GM23338 (cell line): ENCODE measurements around the gene NCKAP5. TPM values are rescaled to one million over a fixed set of nuclear protein-coding genes. Genes with fewer than 3 reads are reported as not detected.

Experiments used
- ATAC-seq: fragments of 200-7000 bp; cut with Tn5 transposase; 3 replicates; pipeline ENCODE4 v1.9.1; 2020
- DNase-seq: peaks from one replicate; pipeline ENCODE4 v3.0.0-alpha.2; 2015; ENCODE audit warnings: low spot score
- H2AFZ ChIP-seq: fragments of 200-600 bp; sonication (generic); 2 replicates; pipeline ENCODE4 v1.8.0; 2016; ENCODE audit warnings: antibody characterized with exemption, mild to moderate bottlenecking, moderate library complexity
- H3F3A ChIP-seq: fragments of 200-600 bp; sonication (generic); replicated peaks from 2 replicates; pipeline ENCODE4 v1.8.0; 2017; ENCODE audit warnings: antibody characterized with exemption, mixed run types, low read depth
- H3K27ac ChIP-seq: fragments of 200-600 bp; sonication (generic); 2 replicates; pipeline ENCODE4 v1.6.1; 2016; ENCODE audit warnings: low read depth
- H3K27me3 ChIP-seq: fragments of 200-600 bp; sonication (generic); 2 replicates; pipeline ENCODE4 v1.8.0; 2016; ENCODE audit warnings: mild to moderate bottlenecking, mixed run types, moderate library complexity; ENCODE audit not compliant: insufficient read depth
- H3K36me3 ChIP-seq: fragments of 200-600 bp; sonication (generic); 2 replicates; pipeline ENCODE4 v1.8.0; 2016; ENCODE audit warnings: mild to moderate bottlenecking; ENCODE audit not compliant: insufficient read depth
- H3K4me1 ChIP-seq: fragments of 200-600 bp; sonication (generic); 2 replicates; pipeline ENCODE4 v1.8.0; 2016; ENCODE audit warnings: mild to moderate bottlenecking, moderate library complexity; ENCODE audit not compliant: insufficient read depth
- H3K4me2 ChIP-seq: fragments of 200-600 bp; sonication (generic); 2 replicates; pipeline ENCODE4 v1.7.1; 2017; ENCODE audit warnings: mixed run types
- H3K4me3 ChIP-seq: fragments of 200-600 bp; sonication (generic); 2 replicates; pipeline ENCODE4 v1.6.1; 2016; ENCODE audit warnings: mixed run types
- H3K79me2 ChIP-seq: fragments of 200-600 bp; sonication (generic); replicated peaks from 2 replicates; pipeline ENCODE4 v1.8.0; 2017; ENCODE audit warnings: mild to moderate bottlenecking; ENCODE audit not compliant: insufficient read depth
- H3K9me2 ChIP-seq: fragments of 200-600 bp; sonication (generic); 2 replicates; pipeline ENCODE4 v1.8.0; 2017; ENCODE audit not compliant: insufficient read depth
- H4K20me1 ChIP-seq: fragments of 200-600 bp; sonication (generic); replicated peaks from 2 replicates; pipeline ENCODE4 v1.8.0; 2017; ENCODE audit warnings: mild to moderate bottlenecking; ENCODE audit not compliant: insufficient read depth
- H3K27ac Mint-ChIP-seq: 2 replicates; pipeline ENCODE4 v1.8.0; 2020; ENCODE audit warnings: inconsistent platforms, mild to moderate bottlenecking, moderate library complexity, mixed read lengths
- H3K27me3 Mint-ChIP-seq: 3 replicates; pipeline ENCODE4 v1.8.0; 2022; ENCODE audit warnings: low read depth, mild to moderate bottlenecking, moderate library complexity, mixed read lengths, inconsistent platforms; ENCODE audit not compliant: insufficient read depth, poor library complexity
- H3K36me3 Mint-ChIP-seq: 3 replicates; pipeline ENCODE4 v1.8.0; 2021; ENCODE audit warnings: low read depth, mild to moderate bottlenecking, inconsistent platforms, moderate library complexity, mixed read lengths
- H3K4me1 Mint-ChIP-seq: 3 replicates; pipeline ENCODE4 v1.8.0; 2020; ENCODE audit warnings: mild to moderate bottlenecking, inconsistent platforms, mixed read lengths
- H3K4me3 Mint-ChIP-seq: 3 replicates; pipeline ENCODE4 v1.8.0; 2021; ENCODE audit warnings: moderate library complexity, mild to moderate bottlenecking, inconsistent platforms, mixed read lengths
- H3K9me3 Mint-ChIP-seq: 3 replicates; pipeline ENCODE4 v1.8.0; 2020; ENCODE audit warnings: moderate library complexity, mild to moderate bottlenecking, inconsistent platforms, mixed read lengths
- CREB1 ChIP-seq: fragments of 250-450 bp; sonication (Bioruptor Pico); IDR thresholded peaks from 2 replicates; pipeline ENCODE4 v1.5.0; 2020; ENCODE audit warnings: low read depth, mild to moderate bottlenecking, moderate library complexity
- EZH2 ChIP-seq: fragments of 200-600 bp; sonication (generic); IDR thresholded peaks from one replicate; pipeline ENCODE4 v1.8.0; 2017; ENCODE audit warnings: antibody characterized with exemption, mild to moderate bottlenecking, low read depth; ENCODE audit not compliant: unreplicated experiment
- EZH2phosphoT487 ChIP-seq: fragments of 200-600 bp; sonication (generic); IDR thresholded peaks from one replicate; pipeline ENCODE4 v1.8.1; 2018; ENCODE audit warnings: antibody characterized with exemption; ENCODE audit not compliant: unreplicated experiment
- JUNB ChIP-seq: IDR thresholded peaks from one replicate; pipeline ENCODE4 v1.6.1; 2016; ENCODE audit warnings: antibody characterized with exemption; ENCODE audit not compliant: unreplicated experiment
- NANOG ChIP-seq: IDR thresholded peaks from 2 replicates; pipeline ENCODE4 v1.6.1; 2016; ENCODE audit warnings: antibody characterized with exemption, borderline replicate concordance
- POLR2AphosphoS5 ChIP-seq: IDR thresholded peaks from 2 replicates; pipeline ENCODE4 v1.6.1; 2016; ENCODE audit warnings: antibody characterized with exemption, low read depth
- ZNF331 ChIP-seq: fragments of 250-450 bp; sonication (Bioruptor Pico); IDR thresholded peaks from 2 replicates; pipeline ENCODE4 v1.5.0; 2020; ENCODE audit warnings: low read depth, mild to moderate bottlenecking, moderate library complexity
- polyA plus RNA-seq: library from polyadenylated mRNA; unstranded; fragments of >200 nt; fragmentation: Nextera tagmentation; extraction: Ambion mirVana; gene quantifications from 2 replicates; pipeline ENCODE4 v1.2.1, GENCODE V29; 2016
- total RNA-seq: library from RNA; depleted of rRNA; stranded (reverse); fragments of >200 nt; shearing (Covaris generic); gene quantifications from 2 replicates; pipeline ENCODE4 v1.2.3, GENCODE V29; 2014
- TF ChIP-seq, protein P1 (sequence below), 2 experiments: fragments of 200-600 bp in 1 of 2; sonication (generic) in 1 of 2; conservative IDR thresholded peaks; 2 replicates each; pipeline versions ENCODE4 v1.5.1 to v1.6.1; 2016 to 2017; ENCODE audit warnings: antibody characterized with exemption in 2 of 2, low read depth in 2 of 2, mild to moderate bottlenecking in 2 of 2, moderate library complexity in 1 of 2
- TF ChIP-seq, protein P2 (sequence below): IDR thresholded peaks from 2 replicates; pipeline ENCODE4 v1.6.1; 2016; ENCODE audit warnings: antibody characterized with exemption
- TF ChIP-seq, protein P3 (sequence below): fragments of 250-450 bp; sonication (Bioruptor Pico); IDR thresholded peaks from 2 replicates; pipeline ENCODE4 v1.5.0; 2020; ENCODE audit warnings: mild to moderate bottlenecking, moderate library complexity

The NCKAP5 gene
- total and polyA plus RNA-seq, 2 experiments from 2014 or later: 0.34 to 0.73 TPM

DNA sequence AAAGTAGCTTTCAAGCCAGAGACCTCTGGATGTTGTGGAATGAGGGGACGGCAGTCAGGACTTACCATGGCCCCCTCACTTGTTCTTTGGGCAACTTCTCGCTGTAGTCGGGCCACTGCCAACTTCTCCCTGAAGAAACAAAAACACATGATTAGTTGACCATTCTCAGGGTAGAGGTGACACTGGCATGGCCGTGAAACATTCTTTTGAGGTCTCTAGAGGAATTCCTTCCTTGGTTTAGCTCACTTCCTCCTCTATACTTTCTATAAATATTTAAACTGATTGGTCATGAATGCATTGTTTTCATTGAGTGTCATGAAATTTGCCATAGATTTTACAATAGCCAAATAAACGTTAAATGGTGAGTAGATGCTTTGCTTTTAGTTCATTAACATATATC, 354.6 kb downstream of the NCKAP5 start:
- TF ChIP-seq JUNB (no peak), ZNF331 (CRISPR knock-in tag) (no peak), NANOG (no peak), EZH2 (no peak), POLR2AphosphoS5 (no peak)
- TF ChIP-seq, protein P1, sequence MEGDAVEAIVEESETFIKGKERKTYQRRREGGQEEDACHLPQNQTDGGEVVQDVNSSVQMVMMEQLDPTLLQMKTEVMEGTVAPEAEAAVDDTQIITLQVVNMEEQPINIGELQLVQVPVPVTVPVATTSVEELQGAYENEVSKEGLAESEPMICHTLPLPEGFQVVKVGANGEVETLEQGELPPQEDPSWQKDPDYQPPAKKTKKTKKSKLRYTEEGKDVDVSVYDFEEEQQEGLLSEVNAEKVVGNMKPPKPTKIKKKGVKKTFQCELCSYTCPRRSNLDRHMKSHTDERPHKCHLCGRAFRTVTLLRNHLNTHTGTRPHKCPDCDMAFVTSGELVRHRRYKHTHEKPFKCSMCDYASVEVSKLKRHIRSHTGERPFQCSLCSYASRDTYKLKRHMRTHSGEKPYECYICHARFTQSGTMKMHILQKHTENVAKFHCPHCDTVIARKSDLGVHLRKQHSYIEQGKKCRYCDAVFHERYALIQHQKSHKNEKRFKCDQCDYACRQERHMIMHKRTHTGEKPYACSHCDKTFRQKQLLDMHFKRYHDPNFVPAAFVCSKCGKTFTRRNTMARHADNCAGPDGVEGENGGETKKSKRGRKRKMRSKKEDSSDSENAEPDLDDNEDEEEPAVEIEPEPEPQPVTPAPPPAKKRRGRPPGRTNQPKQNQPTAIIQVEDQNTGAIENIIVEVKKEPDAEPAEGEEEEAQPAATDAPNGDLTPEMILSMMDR (conservative IDR thresholded peaks at IDR 0.05; ENCODE audit: low read depth in 2 of 2): no peak
- TF ChIP-seq, protein P2, sequence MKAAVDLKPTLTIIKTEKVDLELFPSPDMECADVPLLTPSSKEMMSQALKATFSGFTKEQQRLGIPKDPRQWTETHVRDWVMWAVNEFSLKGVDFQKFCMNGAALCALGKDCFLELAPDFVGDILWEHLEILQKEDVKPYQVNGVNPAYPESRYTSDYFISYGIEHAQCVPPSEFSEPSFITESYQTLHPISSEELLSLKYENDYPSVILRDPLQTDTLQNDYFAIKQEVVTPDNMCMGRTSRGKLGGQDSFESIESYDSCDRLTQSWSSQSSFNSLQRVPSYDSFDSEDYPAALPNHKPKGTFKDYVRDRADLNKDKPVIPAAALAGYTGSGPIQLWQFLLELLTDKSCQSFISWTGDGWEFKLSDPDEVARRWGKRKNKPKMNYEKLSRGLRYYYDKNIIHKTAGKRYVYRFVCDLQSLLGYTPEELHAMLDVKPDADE: no peak
- no peaks in the 10 kb centered on the region; the same call in 2 of the 3 replicates for H3K36me3 Mint-ChIP-seq
- H3K4me1 ChIP-seq: no peaks in the 10 kb centered on the region
- H3K27ac Mint-ChIP-seq: no peak overlapping the region
- no peaks in the 10 kb centered on the region for H3K27me3 ChIP-seq
- no peaks in the 10 kb centered on the region for H3K36me3 ChIP-seq
- H2AFZ ChIP-seq: no peak overlapping the region
- H3K79me2 ChIP-seq: no peaks in the 10 kb centered on the region
- H3K4me3 ChIP-seq: no peak overlapping the region
- H3K4me1 Mint-ChIP-seq: peaks cover 4% of the 10 kb centered on the region; the same call in 1 of the 3 replicates
- no peak overlapping the region for H3K27ac ChIP-seq
- ATAC-seq (no peak), DNase-seq (no peak)
- peaks cover 3% of the 10 kb centered on the region; the same call in 1 of the 2 replicates for H3K9me2 ChIP-seq
- H3K9me3 Mint-ChIP-seq: peaks cover 10% of the 10 kb centered on the region; the same call in 2 of the 3 replicates
- no peaks in the 10 kb centered on the region; the same call in 1 of the 2 replicates for H4K20me1 ChIP-seq
- H3K4me3 Mint-ChIP-seq: no peak overlapping the region
- no peaks in the 10 kb centered on the region for H3F3A ChIP-seq
- H3K4me2 ChIP-seq: no peak overlapping the region
- no peaks in the 10 kb centered on the region for H3K27me3 Mint-ChIP-seq

DNA sequence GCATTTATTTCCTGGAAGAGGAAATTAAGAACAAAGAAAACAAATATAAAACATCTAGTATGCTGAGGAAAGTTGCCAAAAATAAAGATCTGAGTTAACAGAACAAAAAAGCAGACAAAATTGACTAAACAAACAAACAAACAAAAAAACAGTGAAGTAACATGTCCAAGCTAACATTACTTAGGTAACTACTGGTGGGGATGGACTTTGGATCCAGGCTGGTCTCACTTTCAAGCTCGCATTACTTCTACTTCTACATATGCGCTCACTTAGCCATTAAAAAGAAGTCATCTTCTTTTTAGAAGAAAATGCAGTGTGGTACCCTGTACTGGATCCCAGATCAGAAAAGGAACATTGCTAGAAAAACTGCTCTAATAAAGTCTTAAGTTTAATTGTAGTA, 358.9 kb downstream of the NCKAP5 start:
- peaks cover 3% of the 10 kb centered on the region; the same call in 1 of the 2 replicates for H3K9me2 ChIP-seq
- H3K4me2 ChIP-seq: no peak overlapping the region
- H4K20me1 ChIP-seq: no peaks in the 10 kb centered on the region
- H3K4me3 ChIP-seq: no peak overlapping the region
- peaks cover 20% of the 10 kb centered on the region; the same call in 2 of the 3 replicates for H3K36me3 Mint-ChIP-seq
- H3K4me3 Mint-ChIP-seq: no peak overlapping the region
- no peaks in the 10 kb centered on the region for H3K4me1 ChIP-seq
- no peak overlapping the region for H3K27ac ChIP-seq
- H3K4me1 Mint-ChIP-seq: no peaks in the 10 kb centered on the region
- H3F3A ChIP-seq: no peaks in the 10 kb centered on the region
- H2AFZ ChIP-seq: no peak overlapping the region
- peaks cover 16% of the 10 kb centered on the region; the same call in 1 of the 2 replicates for H3K36me3 ChIP-seq
- no peaks in the 10 kb centered on the region for H3K27me3 ChIP-seq
- ATAC-seq (no peak), DNase-seq (no peak)
- no peak overlapping the region for H3K27ac Mint-ChIP-seq
- H3K79me2 ChIP-seq: no peaks in the 10 kb centered on the region
- peaks cover 24% of the 10 kb centered on the region for H3K9me3 Mint-ChIP-seq
- no peaks in the 10 kb centered on the region for H3K27me3 Mint-ChIP-seq
- TF ChIP-seq CREB1 (CRISPR knock-in tag) (no peak), EZH2phosphoT487 (no peak), JUNB (no peak)
- TF ChIP-seq, protein P1 (conservative IDR thresholded peaks at IDR 0.05; ENCODE audit: low read depth in 2 of 2): no peak
- TF ChIP-seq, protein P3, sequence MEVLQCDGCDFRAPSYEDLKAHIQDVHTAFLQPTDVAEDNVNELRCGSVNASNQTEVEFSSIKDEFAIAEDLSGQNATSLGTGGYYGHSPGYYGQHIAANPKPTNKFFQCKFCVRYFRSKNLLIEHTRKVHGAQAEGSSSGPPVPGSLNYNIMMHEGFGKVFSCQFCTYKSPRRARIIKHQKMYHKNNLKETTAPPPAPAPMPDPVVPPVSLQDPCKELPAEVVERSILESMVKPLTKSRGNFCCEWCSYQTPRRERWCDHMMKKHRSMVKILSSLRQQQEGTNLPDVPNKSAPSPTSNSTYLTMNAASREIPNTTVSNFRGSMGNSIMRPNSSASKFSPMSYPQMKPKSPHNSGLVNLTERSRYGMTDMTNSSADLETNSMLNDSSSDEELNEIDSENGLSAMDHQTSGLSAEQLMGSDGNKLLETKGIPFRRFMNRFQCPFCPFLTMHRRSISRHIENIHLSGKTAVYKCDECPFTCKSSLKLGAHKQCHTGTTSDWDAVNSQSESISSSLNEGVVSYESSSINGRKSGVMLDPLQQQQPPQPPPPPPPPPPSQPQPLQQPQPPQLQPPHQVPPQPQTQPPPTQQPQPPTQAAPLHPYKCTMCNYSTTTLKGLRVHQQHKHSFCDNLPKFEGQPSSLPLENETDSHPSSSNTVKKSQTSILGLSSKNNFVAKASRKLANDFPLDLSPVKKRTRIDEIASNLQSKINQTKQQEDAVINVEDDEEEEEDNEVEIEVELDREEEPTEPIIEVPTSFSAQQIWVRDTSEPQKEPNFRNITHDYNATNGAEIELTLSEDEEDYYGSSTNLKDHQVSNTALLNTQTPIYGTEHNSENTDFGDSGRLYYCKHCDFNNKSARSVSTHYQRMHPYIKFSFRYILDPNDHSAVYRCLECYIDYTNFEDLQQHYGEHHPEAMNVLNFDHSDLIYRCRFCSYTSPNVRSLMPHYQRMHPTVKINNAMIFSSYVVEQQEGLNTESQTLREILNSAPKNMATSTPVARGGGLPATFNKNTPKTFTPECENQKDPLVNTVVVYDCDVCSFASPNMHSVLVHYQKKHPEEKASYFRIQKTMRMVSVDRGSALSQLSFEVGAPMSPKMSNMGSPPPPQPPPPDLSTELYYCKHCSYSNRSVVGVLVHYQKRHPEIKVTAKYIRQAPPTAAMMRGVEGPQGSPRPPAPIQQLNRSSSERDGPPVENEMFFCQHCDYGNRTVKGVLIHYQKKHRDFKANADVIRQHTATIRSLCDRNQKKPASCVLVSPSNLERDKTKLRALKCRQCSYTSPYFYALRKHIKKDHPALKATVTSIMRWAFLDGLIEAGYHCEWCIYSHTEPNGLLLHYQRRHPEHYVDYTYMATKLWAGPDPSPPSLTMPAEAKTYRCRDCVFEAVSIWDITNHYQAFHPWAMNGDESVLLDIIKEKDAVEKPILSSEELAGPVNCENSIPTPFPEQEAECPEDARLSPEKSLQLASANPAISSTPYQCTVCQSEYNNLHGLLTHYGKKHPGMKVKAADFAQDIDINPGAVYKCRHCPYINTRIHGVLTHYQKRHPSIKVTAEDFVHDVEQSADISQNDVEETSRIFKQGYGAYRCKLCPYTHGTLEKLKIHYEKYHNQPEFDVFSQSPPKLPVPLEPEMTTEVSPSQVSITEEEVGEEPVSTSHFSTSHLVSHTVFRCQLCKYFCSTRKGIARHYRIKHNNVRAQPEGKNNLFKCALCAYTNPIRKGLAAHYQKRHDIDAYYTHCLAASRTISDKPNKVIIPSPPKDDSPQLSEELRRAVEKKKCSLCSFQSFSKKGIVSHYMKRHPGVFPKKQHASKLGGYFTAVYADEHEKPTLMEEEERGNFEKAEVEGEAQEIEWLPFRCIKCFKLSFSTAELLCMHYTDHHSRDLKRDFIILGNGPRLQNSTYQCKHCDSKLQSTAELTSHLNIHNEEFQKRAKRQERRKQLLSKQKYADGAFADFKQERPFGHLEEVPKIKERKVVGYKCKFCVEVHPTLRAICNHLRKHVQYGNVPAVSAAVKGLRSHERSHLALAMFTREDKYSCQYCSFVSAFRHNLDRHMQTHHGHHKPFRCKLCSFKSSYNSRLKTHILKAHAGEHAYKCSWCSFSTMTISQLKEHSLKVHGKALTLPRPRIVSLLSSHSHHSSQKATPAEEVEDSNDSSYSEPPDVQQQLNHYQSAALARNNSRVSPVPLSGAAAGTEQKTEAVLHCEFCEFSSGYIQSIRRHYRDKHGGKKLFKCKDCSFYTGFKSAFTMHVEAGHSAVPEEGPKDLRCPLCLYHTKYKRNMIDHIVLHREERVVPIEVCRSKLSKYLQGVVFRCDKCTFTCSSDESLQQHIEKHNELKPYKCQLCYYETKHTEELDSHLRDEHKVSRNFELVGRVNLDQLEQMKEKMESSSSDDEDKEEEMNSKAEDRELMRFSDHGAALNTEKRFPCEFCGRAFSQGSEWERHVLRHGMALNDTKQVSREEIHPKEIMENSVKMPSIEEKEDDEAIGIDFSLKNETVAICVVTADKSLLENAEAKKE (CRISPR knock-in tag): no peak
